IPS-11a (cell line): ENCODE results near the gene FMO5.
"Not testable (repeated sequence)": the region's sequence is repeated elsewhere in the genome, so short reads cannot be mapped to it uniquely, and the experiment has no call there.

Experiments used
- H3K4me3 ChIP-seq: one replicate; pipeline ENCODE4 v1.5.1; 2013; ENCODE audit warnings: low read depth, low read length, control low read depth

FMO5 gene

GRCh38 chr1:147208619-147209018 is 16.5 kb downstream of the FMO5 start:
- H3K4me3 ChIP-seq, result no peak overlapping the region

GRCh38 chr1:147207192-147207591 is 17.9 kb downstream of the FMO5 start:
- H3K4me3 ChIP-seq, result no peak overlapping the region

GRCh38 chr1:147204080-147204479 is 21.1 kb downstream of the FMO5 start:
- H3K4me3 ChIP-seq, result no peak overlapping the region

GRCh38 chr1:147202576-147202975 is 22.6 kb downstream of the FMO5 start:
- no peak overlapping the region for H3K4me3 ChIP-seq

- H3K4me3 ChIP-seq, result no peak overlapping the region
These were observed 23.4 kb downstream of the FMO5 start for GRCh38 chr1:147201786-147202185.

GRCh38 chr1:147201276-147201675 is 23.9 kb downstream of the FMO5 start:
- no peak overlapping the region for H3K4me3 ChIP-seq

- H3K4me3 ChIP-seq, result not testable (repeated sequence)
These were observed 27.8 kb downstream of the FMO5 start for GRCh38 chr1:147197324-147197723.

GRCh38 chr1:147189514-147189913 is 35.6 kb downstream of the FMO5 start:
- H3K4me3 ChIP-seq, result no peak overlapping the region

- no peak overlapping the region for H3K4me3 ChIP-seq
These were observed 39.7 kb downstream of the FMO5 start for GRCh38 chr1:147185432-147185831.

GRCh38 chr1:147177611-147178380 is 47.3 kb downstream of the FMO5 start:
- no peak overlapping the region for H3K4me3 ChIP-seq

- peak within 1 kb of the TSS; percentile 95 for H3K4me3 ChIP-seq
These were observed 52.7 kb downstream of the FMO5 start, which contains the start of gene PRKAB2 for GRCh38 chr1:147172168-147173016. Gene PRKAB2 (minus strand): TSS chr1:147172470. CDS start chr1:147172144, 326 bp downstream.

GRCh38 chr1:147171399-147172167 is 53.6 kb downstream of the FMO5 start:
- H3K4me3 ChIP-seq, result peak overlapping the region; percentile 95

- peak overlapping the region; percentile 95 for H3K4me3 ChIP-seq
These were observed 55.1 kb downstream of the FMO5 start for GRCh38 chr1:147169840-147170674.

GRCh38 chr1:147169171-147169570 is 56.0 kb downstream of the FMO5 start:
- no peak overlapping the region for H3K4me3 ChIP-seq

GRCh38 chr1:147168626-147169058 is 56.5 kb downstream of the FMO5 start:
- H3K4me3 ChIP-seq, result no peak overlapping the region

- H3K4me3 ChIP-seq, result no peak overlapping the region
These were observed 57.8 kb downstream of the FMO5 start for GRCh38 chr1:147167365-147167764.

GRCh38 chr1:147163019-147163418 is 62.1 kb downstream of the FMO5 start:
- H3K4me3 ChIP-seq, result no peak overlapping the region

GRCh38 chr1:147162093-147162492 is 63.0 kb downstream of the FMO5 start:
- no peak overlapping the region for H3K4me3 ChIP-seq

- not testable (repeated sequence) for H3K4me3 ChIP-seq
These were observed 68.0 kb downstream of the FMO5 start for GRCh38 chr1:147157116-147157515.

GRCh38 chr1:147156642-147157041 is 68.5 kb downstream of the FMO5 start:
- H3K4me3 ChIP-seq, result no peak overlapping the region
